HG02610 (cell line): ENCODE data around the gene PPP2R2B.
"Not testable (repeated sequence)": the region's sequence is repeated elsewhere in the genome, so short reads cannot be mapped to it uniquely, and the experiment has no call there.

ENCODE experiments used
- ATAC-seq: cut with Tn5 transposase; IDR thresholded peaks from one replicate; pipeline ENCODE4 v1.9.1; 2021; ENCODE audit warnings: mild to moderate bottlenecking, moderate library complexity; ENCODE audit not compliant: unreplicated experiment

The PPP2R2B gene

DNA sequence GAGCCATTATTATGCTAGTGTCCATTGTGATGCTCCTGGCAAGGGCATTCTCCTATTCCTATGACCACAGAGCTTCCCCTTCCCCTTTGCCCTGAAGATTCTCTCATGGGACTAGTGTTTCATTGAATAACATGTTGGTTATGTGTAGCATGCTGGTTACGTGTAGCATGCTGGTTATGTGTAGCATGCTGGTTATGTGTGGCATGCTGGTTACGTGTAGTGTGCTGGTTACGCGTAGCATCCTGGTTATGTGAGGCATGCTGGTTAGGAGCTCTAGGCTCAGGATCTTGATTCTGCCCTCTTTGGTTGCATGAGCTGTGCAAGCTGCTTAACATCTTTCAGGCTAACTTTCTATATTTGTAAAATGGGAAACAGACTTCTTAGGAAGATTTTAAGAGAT lies 316.1 kb downstream of the PPP2R2B start:
- ATAC-seq, result no peak

DNA sequence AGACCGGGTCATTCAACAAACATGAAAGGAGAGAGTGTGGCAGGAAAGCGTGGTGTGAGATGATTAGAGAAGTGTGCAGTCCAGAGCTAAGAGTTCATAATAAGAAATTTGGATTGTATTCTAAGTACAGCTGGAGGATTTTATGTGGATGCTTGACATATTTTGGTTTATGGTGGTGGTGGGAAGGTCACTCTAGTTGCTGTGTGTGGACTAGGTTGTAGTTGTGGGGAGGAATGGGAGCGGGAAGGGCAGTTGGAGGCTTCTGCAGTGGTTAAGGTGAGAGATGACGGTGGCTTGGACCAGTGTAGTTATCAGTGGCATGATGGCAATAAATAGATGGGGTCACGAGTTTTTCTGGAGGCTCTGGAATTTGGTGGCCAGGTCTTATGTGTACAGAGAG lies 316.8 kb downstream of the PPP2R2B start:
- no peak for ATAC-seq

DNA sequence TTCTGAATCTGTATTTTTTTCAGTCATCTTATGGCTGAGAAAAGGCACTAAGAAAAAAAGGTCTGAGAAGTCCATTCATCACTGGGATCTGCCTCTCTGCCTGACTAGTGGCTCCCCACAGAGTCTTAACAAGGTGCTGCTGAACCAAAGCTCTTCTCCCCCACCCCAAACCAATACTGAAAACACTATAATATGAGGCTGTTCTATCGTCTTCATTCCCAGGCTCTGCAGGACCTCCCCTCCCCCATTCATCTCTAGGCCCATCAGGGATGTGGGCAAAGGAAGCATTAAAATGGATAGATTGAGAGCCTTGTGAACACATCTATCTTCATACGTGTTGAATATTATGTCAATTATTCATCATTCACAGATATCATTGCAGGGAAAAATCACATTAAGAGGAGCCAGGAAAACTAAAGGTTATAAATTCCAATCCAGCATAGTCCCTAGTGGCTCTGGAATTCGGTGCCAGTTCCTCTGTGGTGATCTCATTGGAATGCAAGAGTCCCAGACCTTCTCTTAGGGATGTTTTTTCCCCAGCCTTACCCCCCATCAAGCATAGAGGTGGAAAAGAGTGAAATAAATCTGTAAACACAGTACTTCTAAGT lies 318.2 kb downstream of the PPP2R2B start:
- no peak for ATAC-seq

DNA sequence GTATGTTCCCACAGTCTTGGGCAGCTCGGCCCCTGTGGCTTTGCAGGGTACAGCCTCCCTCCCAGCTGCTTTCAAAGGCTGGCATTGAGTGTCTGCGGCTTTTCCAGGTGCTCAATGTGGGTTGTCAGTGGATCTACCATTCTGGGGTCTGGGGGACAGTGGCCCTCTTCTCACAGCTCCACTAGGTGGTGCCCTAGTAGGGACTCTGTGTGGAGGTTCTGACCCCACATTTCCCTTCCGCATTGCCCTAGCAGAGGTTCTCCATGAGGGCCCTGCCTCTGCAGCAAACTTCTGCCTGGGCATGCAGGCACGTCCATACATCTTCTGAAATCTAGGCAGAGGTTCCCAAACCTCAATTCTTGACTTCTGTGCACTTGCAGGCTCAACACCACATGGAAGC lies 321.7 kb downstream of the PPP2R2B start:
- ATAC-seq, result not testable (repeated sequence)

DNA sequence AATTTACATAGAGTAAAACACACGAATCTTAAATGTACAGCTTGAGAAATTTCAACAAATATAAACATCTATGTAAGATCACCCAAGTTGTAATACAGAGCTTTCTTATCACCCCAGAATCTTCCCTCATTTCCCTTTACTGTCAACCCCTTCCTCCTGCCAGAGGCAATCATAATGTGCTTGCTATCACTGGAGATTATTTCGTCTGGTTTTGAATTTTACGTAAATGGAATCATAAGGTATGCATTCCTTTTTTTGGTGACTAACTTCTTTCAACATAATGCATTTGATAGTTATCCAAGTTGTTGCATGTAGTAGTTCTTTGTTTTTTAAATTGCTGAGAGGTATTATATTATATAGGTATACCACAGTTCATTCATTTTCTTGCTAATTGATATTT lies 325.1 kb downstream of the PPP2R2B start:
- ATAC-seq, result no peak

DNA sequence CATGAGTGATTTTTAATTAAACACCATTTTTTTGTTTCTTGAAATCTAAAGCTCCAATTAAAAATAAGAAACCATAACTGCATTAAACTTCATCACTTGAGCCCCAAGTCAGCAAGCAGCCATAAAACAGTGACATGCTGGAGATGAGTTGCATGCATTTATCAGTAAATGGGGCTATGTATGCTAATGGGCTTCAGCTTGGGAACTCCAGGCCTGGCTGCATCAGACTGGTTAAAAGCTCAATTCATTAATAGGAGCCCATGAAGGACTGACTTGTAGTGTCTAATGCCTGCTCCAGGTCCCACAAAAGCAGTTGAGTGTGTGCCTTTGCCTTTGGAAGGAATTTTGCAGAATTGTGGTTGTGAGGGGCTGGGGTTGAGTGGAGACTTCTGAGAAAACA lies 328.9 kb downstream of the PPP2R2B start:
- no peak for ATAC-seq

DNA sequence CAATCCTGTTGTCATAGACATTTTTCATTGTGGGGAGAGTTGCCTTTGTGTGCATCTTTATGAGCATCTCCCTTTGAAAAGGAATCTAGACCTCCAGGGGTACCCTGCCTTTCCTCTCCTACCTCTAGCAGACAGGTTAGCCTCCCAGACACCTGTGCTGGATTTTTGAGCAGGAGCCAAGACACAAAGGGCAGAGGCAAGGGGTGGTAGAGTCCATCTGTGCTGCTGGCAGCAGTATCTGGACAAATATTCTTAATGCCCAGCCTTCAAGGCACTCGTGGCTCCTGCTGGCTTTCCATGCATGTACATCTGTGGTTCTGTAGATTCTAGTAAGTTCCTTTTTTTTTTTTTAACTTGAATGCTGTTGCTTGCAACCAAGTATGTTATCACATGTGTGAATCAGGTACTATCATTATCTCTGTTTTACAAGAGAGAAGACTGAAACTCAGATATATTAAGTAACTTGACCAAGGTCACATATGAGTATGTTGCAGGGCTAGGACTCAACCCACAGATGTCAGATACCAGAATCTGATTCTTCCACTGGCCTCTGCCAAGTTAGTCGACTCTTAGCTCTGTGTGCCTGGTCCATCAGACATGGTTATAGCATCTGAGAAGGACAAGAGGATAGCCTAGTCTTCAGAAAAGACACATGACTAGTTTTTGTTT lies 329.6 kb downstream of the PPP2R2B start:
- no peak for ATAC-seq

DNA sequence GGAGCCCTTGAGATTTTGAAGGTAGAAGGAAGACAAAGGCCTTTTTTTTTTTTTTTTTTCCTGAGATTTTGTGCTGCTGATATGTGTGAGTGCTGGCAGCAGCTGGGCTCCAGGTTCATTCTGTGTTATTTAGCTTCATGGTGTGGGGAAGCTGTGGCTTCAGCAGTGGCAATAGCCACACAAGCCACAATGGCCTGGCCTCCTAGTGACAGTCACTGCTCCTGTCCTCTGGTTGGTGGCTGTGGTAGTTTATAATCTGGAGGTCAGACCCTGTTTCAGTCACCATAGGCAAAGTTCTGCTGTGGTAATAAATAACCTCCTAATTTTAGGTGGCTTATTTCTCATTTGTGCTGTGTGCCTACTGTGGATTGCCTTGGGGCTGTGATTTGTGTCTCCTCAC lies 334.3 kb downstream of the PPP2R2B start:
- no peak for ATAC-seq

DNA sequence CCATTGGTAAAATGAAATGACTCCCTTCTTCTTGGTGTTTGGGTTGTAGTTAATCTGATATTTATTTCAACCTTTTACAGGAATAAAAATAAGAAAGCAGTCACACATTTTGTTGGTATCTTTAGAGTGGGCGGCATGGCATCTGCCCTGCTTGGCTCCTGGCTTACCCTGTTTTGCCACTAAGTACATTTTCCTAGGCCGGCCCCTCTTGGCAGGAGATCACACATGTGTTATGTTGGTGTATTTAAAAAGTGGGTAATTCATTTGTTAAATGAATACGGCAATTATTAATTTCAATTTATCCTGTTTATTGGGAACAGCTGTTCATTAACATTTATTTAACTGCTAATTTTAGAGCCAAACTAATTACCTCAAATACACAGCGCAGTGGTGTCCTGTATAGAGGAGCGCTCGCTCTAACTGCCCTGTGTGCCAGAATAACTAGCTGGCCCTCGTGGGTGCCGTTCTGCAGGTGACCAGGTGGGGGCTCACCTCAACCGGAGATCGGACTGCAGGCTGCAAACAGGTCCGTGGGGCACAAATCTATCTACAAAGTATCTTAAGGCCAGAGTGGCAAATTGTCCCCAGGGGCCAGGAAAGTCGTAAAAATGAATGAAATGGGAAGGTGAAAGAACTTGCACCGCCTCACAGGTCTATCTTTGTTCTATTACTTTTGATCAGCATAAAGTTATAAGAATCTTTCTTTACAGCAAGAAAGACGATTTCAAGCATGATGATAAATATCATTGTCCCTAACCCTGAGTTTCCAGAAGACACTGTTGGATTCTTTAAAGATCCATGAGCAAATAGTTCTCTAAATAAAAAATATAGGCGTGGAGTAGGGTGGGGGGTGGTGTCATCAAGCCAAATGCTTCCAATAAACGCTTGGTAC lies 336.4 kb downstream of the PPP2R2B start:
- peak; percentile 99 for ATAC-seq

DNA sequence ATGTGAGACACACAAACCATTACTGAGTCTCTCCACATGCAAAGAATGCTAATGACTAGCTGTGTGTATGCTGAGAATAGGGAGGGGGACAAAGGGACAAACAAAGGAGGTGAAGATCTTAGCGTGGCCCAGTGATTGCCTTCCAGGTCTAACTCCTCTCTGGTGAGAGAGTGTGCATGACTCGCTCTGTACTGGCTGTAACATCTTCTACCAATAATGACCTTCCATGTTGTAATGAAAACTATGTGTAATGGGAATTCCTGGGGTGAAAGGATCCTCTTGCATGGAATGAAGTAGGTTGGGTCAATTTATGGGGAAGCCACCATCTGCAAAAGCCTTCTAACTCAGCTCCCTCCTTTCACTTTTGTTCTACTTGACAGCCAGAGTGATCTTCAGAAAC lies 338.1 kb downstream of the PPP2R2B start:
- ATAC-seq, result no peak

DNA sequence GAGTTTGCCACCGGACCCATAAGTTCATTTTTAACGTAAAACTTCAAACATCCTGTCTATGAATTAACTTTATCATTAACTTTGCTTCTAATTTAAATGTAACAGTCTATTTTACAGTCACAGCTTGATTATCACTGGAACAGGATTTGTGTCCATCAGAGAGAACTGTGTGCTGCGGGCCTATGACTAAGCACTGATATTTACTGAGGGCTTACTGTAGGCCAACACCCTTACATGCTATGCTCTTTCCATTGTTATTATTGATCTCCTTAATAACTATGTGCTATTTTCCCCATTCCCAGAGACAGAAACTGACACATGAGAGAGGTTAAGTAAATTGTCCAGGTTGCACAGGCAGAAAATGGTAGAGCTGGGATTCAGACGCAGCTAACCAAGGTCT lies 338.6 kb downstream of the PPP2R2B start:
- ATAC-seq, result no peak

DNA sequence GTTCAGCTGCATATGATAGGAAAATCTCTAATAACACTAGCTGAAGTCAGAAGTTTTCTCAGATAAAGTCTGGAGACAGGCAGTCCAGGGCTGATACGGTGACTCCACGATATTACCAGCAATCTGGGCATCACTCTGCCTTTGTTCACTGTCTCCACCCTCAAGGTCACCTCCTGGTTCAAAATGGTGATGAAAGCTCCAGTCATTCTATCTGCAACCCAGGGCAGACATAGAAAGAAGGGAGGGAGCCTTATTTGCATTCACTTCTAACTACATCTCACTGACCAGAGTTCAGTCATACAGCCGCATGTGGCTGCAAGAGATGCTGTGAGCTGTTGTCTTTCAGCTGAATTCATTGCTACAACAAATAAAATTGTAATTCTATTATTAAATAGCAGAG lies 340.1 kb downstream of the PPP2R2B start:
- no peak for ATAC-seq

DNA sequence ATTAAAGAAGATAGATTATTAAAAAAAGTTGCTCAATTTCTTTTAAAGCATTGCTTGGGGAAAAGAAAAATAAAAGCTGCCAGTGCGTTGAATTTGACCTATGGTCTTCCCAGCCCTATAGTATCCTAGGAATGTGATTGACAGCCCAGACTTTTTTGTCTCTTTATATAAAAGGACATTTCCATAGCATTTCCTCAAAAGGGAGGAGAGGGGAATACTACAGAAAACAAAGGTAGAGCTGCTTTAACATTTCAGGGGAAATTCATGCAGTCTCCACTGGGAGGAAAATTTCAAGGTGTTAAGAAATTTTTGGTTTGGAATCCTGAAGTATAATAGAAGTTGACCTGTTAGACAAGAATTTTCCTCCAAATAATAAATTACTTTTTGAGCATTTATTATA lies 344.7 kb downstream of the PPP2R2B start:
- ATAC-seq, result no peak

DNA sequence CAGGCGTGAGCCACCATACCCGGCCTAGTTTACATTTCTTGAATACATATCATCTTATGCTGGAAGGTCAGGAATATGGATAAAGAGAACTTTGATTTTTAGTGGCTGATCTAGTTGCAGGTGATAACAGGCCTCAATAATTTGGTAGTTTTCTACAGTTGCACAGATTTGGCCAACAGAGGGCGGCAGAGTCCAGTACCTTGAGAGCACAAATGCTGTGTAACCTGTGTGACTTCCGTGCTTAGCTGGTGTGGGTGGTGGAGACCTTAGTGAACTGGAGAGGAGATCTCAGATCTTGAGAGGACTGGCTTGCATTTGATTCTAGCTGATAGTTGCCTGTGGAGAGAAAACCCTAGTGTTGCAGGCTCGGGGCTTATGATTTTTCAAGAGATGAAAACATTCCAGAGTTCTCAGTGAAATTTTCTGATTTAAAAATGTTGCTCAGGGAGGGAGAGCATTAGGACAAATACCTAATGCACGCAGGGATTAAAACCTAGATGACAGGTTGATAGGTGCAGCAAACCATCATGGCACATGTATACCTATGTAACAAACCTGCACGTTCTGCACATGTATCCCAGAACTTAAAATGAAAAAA lies 345.2 kb downstream of the PPP2R2B start:
- peak; percentile 89 for ATAC-seq
